ENCODE data around the gene IRF2BPL. TPM values are rescaled to one million over a fixed set of nuclear protein-coding genes. Genes with fewer than 3 reads are reported as not detected.

The IRF2BPL gene
- total and polyA plus RNA-seq, 12 donors, result 6.5 to 104 (median 82.5) TPM

DNA sequence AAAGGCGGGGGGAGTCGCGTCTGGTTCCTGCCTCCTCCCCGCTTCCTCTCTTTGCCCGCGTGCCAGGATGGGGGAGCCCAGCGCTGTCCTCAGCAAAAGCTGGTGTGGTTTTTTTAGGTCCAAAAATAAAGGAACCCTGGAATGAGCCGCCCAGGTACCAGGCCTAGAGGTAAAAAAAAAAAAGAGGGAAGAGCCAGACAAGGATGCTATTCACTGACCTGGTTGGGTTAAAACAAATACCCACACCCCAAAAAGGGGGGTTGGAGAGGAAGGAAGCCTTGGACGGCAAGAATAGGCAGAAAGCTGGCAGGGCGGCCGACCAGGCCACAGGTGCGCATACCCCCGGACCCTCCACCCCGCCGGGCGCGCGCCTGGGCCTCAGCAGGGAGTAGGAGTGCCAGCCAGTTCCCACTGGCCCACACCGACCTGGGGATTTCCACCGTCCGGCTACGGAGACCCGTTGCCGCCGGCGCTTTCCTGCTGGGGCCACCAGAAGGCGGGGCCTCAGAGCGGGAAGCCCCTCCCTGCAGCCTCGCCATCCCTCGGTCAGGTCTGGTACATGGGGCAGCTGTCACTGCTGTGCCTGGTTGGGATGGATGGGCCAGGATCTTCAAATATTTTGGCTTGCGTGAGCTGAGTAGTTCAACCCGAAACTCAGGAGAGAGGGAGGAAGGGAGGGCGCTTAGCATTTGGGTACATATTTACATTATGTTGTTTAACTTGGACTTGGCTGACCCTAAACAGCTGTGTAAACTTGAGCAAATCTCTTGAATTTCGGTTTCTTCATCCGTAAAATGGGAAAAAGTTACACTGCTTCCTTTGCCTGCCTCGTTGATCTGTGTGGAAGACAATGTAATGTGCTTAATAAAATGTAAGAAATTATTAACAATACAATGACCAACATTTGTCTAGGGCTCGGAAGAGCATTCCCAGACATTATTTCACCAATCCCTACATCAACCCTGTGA is 5.4 kb upstream of the IRF2BPL start:
- DNase-seq, result peak; percentile 82 to 92 (median 88)
- intact Hi-C loops (cut with DNase I), result no loop called here
- no peaks in the 10 kb centered on the region for H3K9me3 ChIP-seq (replicated peaks in 1 of 3)
- no peaks in the 10 kb centered on the region for H3K27me3 ChIP-seq
- peak overlapping the region in 2 of 4 donors; percentile 26 to 65 for H3K4me3 ChIP-seq
- 3 to 6% (median 5%) methylated on average over 16 to 37 of the region's 37 CpGs for WGBS, 4 donors
- TF ChIP-seq POLR2A (IDR thresholded peaks at IDR 0.05), result peak in 1 of 2 donors; percentile 51
- TF ChIP-seq, protein P1, sequence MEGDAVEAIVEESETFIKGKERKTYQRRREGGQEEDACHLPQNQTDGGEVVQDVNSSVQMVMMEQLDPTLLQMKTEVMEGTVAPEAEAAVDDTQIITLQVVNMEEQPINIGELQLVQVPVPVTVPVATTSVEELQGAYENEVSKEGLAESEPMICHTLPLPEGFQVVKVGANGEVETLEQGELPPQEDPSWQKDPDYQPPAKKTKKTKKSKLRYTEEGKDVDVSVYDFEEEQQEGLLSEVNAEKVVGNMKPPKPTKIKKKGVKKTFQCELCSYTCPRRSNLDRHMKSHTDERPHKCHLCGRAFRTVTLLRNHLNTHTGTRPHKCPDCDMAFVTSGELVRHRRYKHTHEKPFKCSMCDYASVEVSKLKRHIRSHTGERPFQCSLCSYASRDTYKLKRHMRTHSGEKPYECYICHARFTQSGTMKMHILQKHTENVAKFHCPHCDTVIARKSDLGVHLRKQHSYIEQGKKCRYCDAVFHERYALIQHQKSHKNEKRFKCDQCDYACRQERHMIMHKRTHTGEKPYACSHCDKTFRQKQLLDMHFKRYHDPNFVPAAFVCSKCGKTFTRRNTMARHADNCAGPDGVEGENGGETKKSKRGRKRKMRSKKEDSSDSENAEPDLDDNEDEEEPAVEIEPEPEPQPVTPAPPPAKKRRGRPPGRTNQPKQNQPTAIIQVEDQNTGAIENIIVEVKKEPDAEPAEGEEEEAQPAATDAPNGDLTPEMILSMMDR (IDR thresholded peaks at IDR 0.05), result no peak
- no peaks in the 10 kb centered on the region for H3K36me3 ChIP-seq (replicated peaks in 1 of 2)
- peaks cover 47 to 84% of the 10 kb centered on the region in 2 donors for H3K4me1 ChIP-seq (replicated peaks in 1 of 2)
- peak overlapping the region; percentile 86 to 100 (median 97) for H3K27ac ChIP-seq

DNA sequence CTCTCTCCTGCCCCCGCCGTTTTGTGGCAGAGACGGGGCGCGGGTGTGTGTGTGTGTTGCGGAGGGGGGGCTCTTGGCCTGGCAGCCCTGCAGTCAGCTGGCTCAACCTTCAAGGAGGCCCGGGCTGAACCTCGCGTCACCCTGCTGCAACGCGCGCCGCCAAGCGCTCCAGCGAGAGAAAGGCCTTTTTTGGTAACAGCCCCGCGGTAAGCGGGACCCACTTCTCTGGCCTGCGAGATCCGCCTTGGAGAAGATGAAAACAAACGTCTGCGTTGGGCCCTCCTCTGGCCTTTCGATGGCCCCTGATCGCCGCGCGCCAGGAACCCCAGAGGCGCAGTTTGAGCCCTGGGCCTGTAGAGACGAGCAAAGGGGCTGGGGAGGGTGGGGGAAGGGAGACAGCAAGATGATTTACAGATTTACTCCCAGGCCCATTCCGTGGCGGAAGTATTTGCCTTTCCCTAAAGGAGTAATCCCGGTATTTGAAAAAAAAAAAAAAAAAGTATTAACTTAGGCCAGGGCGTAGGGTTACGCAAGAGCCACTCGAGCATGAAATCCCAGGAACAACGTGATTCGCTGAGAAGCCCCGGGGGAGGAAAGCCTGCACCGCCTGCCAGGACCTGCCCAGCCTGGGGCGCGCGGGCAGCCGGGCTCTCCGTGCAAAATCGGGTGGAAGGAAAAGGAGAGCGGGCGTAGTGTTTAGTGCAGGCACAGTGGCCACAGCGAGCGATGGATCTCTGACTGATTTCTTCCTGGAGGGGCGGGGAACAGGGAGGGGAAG is 4.5 kb upstream of the IRF2BPL start:
- H3K9me3 ChIP-seq (replicated peaks in 1 of 3), result no peaks in the 10 kb centered on the region
- intact Hi-C loops (cut with DNase I), result no loop called here
- TF ChIP-seq, protein P1 (IDR thresholded peaks at IDR 0.05), result peak in 4 of 6 experiments; percentile 27 to 53 (median 34)
- TF ChIP-seq POLR2A (IDR thresholded peaks at IDR 0.05), result peak; percentile 55 to 92
- no peaks in the 10 kb centered on the region for H3K36me3 ChIP-seq (replicated peaks in 1 of 2)
- 0 to 6% (median 2%) methylated on average over 19 to 50 of the region's 50 CpGs for WGBS, 4 donors
- no peaks in the 10 kb centered on the region for H3K27me3 ChIP-seq
- H3K4me3 ChIP-seq, result peak overlapping the region in 2 of 4 donors; percentile 6 to 65
- peak; percentile 91 to 98 (median 97) for DNase-seq
- H3K27ac ChIP-seq, result peak overlapping the region; percentile 86 to 100 (median 97)
- peaks cover 41 to 75% of the 10 kb centered on the region in 2 donors for H3K4me1 ChIP-seq (replicated peaks in 1 of 2)

DNA sequence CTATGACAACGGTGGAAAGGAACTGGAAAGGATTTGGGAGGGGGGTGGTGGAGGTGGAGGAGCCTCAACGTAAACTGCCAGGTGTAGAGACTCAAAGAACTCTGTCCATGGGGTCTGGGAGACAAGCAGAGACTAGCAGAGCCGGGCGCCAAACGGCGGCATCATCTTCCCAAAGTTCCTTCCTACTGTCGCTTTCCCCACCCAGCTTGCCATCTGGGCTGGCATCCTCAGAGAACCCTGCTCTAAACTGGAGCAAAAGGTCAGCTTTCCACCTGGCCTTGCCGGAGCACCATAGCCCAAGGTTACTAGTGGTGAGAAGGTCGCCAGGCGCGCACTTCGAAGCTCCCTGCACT is 4.0 kb upstream of the IRF2BPL start:
- no peak for DNase-seq
- Histone ChIP-seq H3K36me3 (replicated peaks in 1 of 2) (no peaks in the 10 kb centered on the region), H3K9me3 (replicated peaks in 1 of 3) (no peaks in the 10 kb centered on the region), H3K4me3 (peak overlapping the region in 2 of 4 donors; percentile 6 to 65), H3K4me1 (replicated peaks in 1 of 2) (peaks cover 37 to 70% of the 10 kb centered on the region in 2 donors), H3K27me3 (no peaks in the 10 kb centered on the region), H3K27ac (peak overlapping the region; percentile 86 to 100 (median 97))
- intact Hi-C loops (cut with DNase I), result no loop called here
- peak in 1 of 2 donors; percentile 53 for TF ChIP-seq POLR2A (IDR thresholded peaks at IDR 0.05)
- TF ChIP-seq, protein P1 (IDR thresholded peaks at IDR 0.05), result no peak
- 11 to 18% (median 14%) methylated on average over 6 to 12 of the region's 12 CpGs for WGBS, 4 donors

All from adrenal gland (tissue), 12 donors.